Stimulated activated CD4-positive, alpha-beta T cell treated with anti-CD3 and anti-CD28 coated beads, Interleukin-12 subunit alpha, Interleukin-12 subunit beta, amount 100 ng/mL, for 4 hours (primary cell): Measurements from ENCODE around the gene MAST3.
"Not testable (repeated sequence)": the region's sequence is repeated elsewhere in the genome, so short reads cannot be mapped to it uniquely, and the experiment has no call there.

Experiments used
- DNase-seq: peaks from one replicate; pipeline ENCODE4 v3.0.0-alpha.2; 2020

MAST3 gene

GRCh38 chr19:18089096-18089541 is 8.5 kb upstream of the MAST3 start:
- DNase-seq, result peak; percentile 42

- DNase-seq, result no peak
Observed at GRCh38 chr19:18089726-18090125, 7.9 kb upstream of the MAST3 start.

DNA sequence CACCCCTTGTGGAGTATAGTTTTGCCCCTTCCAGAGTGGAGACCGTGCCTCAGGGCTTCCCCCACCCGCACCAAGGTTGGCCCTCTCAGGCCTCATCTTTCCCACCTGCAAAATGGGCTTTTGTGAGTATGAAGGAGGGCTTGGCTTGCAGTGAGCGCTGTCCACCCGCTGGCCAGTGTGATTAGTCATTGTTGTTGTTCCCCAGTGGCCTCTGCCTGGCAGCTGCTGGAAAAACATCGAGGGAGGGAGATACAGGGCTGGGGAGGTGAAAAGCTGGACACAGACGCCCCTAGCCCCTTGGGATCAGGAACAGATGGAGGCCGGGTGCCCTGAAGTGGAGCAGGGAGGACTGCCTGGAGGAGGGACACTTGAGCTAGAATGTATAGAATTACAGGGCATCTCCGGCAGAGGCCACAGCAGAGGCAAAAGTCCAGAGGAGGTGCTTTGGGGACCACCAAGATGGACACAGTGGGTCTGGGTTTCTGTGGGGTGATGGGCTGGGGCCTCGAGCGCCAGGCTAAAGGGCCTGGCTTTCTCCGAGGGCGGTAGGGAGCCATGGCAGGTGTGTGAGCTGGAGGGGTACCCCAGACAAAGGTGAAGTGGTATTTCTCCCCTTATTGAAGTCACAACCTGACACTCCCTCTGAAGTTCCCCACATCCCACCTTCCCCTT is 6.9 kb upstream of the MAST3 start:
- DNase-seq, result no peak

DNA sequence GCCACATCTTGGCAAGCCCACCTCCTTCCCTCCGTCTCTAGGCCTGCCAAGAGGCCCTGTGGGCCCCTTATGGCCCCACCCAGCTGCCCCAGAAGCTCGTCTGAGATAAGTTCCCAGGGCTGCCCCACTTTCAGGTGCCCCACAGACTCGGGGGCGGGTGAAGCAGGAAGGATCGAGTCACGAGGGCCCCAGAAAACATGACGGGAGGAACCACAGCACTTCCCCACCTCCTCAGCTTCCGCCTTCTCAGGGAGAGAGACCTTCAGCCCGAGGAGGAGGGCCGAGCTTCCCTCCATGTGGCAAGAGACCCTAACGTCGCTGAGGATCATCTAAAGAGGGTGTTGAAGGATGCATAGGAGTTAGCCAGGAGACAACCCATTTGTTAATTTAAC is 6.4 kb upstream of the MAST3 start:
- DNase-seq, result peak; percentile 75

- no peak for DNase-seq
Observed at GRCh38 chr19:18093439-18094161, 4.0 kb upstream of the MAST3 start.

DNA sequence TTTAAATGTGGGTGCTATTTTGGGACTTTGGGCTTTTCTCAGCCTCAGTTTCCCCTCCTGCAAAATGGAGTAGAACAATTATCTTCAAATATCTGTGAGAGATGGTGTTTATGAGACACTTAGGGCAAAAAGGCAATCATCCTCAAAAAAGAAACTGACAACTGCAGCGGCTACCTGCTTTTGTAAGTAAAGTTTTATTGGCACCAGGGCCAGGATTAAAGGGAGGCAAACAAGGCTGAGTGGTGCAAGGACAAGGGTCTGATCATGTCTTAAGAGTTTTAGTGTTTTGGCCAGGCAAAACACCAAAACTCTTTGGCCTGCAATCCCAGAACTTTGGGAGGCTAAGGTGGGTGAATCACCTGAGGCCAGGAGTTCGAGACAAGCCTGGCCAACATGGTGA is 1.3 kb upstream of the MAST3 start:
- DNase-seq, result no peak

GRCh38 chr19:18097993-18098890 is 664 bp downstream of the MAST3 start:
- no peak for DNase-seq

- peak; percentile 28 for DNase-seq
Observed at GRCh38 chr19:18098891-18099622, 1.5 kb downstream of the MAST3 start.

GRCh38 chr19:18099623-18099995 is 2.0 kb downstream of the MAST3 start:
- no peak for DNase-seq

DNA sequence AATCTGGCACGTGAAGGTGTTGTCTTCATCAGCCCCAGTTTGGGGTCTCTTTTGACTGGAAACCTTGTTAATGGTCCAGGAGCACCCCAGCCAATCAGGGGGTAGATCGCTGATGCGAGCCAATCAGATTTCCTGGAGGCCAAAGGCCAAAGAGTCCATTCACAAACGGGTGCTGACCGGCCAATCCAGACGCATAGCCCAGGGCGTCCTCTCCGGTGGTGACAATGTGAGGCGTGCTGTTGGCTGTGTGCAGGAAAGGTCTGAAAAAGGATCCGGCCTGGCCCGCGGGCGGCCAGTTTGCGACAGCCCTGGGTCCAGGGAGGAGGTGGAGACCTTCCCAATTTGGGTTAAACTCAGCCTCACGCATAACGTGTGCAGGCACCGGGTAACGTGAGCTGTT is 3.1 kb downstream of the MAST3 start:
- no peak for DNase-seq

GRCh38 chr19:18101268-18101667 is 3.7 kb downstream of the MAST3 start:
- no peak for DNase-seq

GRCh38 chr19:18102916-18103542 is 5.5 kb downstream of the MAST3 start:
- no peak for DNase-seq

DNA sequence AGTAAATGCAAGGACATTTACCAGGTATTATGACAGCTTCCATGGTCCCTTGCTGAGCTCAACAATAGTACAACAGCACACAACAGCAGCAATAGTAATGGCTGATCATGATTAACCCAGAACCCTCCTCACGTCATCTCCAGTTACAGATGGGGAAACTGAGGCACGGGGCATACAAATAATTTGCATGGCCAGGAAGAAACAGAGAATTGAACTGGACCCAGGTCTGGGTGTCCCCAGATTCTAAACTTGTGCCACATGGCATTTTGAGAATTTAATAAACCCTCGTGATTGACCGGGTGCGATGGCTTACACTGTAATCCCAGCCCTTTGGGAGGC is 7.2 kb downstream of the MAST3 start:
- DNase-seq, result no peak

GRCh38 chr19:18105259-18105658 is 7.7 kb downstream of the MAST3 start:
- not testable (repeated sequence) for DNase-seq

DNA sequence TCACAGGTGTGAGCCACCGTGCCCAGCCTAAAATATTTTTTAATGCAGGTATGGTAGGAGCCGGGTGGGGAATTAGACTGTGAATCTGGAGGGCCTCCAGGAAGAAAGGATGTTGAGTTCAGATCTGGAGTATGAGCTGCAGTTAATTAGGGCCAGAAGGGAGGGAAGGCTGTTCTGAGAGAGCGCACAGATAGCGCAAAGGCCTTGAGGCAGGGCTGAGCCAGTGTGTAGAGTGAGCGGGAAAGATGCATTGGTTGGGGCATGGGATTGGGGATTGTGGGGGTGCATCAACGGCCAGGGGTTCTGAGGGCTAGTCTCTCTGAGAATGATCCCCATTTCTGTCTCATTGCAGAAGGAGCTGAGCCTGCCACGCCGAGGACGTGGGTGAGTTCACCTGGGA is 9.7 kb downstream of the MAST3 start:
- no peak for DNase-seq

DNA sequence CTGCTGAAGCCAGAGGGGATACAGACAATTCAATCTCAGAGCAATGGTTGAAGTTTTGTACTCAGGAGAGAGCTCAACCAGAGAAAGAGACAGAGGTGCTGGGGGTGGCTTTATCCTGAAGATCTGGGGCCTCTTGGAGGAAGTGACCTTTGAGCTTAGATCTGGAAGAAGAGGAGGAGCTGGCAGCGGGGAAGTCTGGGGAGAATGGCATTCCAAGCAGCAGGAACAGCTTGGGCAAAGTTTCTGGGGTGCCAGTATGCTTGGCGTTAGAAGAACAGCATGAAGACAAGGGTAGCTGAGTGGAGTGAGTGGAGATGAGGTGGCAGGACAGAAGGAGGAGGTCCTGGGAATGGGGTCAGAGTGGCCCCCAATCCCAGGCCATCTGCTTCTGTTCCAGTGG is 11.3 kb downstream of the MAST3 start:
- DNase-seq, result no peak

DNA sequence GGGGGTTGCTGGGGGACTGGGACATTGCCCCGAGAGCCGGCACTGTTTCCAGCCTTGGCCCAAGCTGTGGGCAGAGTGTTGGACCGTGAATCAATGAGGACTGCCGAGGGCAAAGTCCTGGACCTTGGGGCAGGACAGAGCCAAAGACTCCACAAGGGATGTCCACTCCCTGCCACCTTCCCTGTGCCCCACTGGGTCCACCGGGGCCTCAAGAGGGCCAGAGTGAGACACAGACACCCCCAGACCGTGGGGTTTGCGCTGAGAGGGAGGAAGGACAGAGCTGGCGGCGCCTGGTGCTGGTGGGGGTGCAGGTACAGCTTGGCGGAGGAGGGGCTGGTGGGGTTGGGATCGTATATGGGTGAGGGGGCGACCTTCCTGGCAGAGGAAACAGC is 11.8 kb downstream of the MAST3 start:
- no peak for DNase-seq

DNA sequence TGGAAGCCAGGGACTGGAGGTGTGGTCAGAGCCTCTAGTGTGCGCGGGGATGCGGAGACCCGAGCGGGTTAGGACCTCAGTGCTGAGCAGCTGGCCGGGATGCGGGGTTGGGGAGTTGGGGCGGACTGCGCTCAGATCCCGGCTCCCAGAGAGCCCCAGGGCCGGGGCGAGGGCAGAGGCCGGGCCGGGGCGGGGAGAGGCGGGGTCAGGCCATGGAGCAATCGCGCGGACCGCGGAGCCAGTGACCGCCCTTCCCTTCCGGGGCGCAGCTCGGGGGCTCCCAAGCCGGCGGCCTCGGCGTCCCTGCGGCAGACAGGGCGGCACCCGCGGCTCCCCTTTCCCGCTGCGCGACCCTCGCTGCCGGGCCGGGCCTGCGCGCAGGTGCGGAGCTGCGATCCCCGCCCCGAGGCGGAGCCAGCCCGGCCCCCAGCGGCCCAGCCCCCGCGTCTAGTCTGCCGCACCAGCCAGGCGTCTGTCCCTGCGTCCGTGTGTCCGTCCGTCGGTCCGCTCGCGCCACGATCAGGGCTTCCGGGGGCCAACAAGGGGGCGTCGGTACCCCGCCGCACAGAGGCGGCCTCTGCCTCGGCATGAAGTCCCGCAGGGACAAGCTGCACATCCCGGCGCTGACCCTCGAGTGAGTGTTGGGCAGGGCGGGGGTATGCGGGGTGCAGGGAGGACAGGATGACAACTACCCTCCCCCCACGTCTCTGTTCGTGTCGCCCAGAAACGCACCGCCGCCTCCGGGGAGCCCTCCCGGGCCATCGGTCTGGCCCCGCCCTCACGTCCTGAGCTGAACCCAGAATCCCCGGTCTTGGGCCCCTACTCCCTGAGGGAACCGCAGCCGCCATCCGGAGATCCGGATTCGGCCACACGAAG is 12.4 kb downstream of the MAST3 start:
- DNase-seq, result peak; percentile 60

DNA sequence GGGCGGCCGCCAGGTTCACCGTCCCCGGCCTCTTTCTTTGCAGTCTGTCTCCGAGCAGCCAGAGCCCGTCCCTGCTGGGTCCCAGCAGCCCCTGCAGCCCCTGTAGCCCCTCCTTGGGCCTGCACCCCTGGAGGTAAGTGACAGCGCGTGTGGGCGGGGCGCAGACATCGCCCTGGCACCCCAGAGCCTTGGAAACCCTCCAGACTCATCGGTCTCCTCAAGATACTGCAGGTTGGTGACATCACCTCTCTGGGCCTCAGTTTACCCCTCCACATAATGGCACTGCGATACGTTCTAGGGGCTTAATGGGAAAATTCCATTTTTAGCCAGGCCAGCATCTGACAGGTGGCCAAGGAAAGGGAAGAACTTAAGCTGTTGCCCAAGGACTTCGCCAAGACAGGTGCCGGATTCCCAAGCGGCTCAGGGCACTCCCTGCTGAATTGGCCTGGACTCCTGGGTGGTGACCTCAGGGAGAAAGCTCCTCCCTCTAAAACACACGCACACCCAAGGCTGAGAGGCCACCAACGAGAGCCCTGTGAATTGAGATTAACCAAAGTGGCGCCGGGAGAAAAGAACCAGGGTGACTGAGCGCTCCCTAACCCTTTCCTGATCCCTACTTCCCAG is 13.1 kb downstream of the MAST3 start:
- DNase-seq, result no peak

GRCh38 chr19:18112989-18113478 is 15.5 kb downstream of the MAST3 start:
- DNase-seq, result peak; percentile 83

GRCh38 chr19:18113827-18114226 is 16.2 kb downstream of the MAST3 start:
- no peak for DNase-seq
